K562 (cell line): Measurements from ENCODE around the gene CCDC183. TPM values are rescaled to one million over a fixed set of nuclear protein-coding genes. Genes with fewer than 3 reads are reported as not detected.

Source experiments
- FOXP4 ChIP-seq: sonication (generic); formaldehyde crosslinking; IDR thresholded peaks from 2 replicates; pipeline ENCODE4 v1.8.0; 2022; ENCODE audit warnings: mild to moderate bottlenecking, missing genetic modification reagents, borderline replicate concordance
- L3MBTL2 ChIP-seq: fragments of 450-650 bp; IDR thresholded peaks from 2 replicates; pipeline ENCODE4 v1.6.1; 2016; ENCODE audit warnings: mild to moderate bottlenecking, moderate library complexity
- POLR2G ChIP-seq: fragments of 200-400 bp; formaldehyde crosslinking; IDR thresholded peaks from 2 replicates; pipeline ENCODE4 v1.6.1; 2017; ENCODE audit warnings: low read depth, mild to moderate bottlenecking, antibody characterized with exemption, low read length, moderate library complexity
- RBFOX2 ChIP-seq: fragments of 200-400 bp; formaldehyde crosslinking; IDR thresholded peaks from 2 replicates; pipeline ENCODE4 v1.6.1; 2017; ENCODE audit warnings: low read depth, mild to moderate bottlenecking, low read length, moderate library complexity
- UBTF ChIP-seq, 2 experiments: IDR thresholded peaks; 2 replicates each; pipeline ENCODE4 v1.6.1; 2012; ENCODE audit warnings: improper control_type of control experiment in 2 of 2, low read depth in 2 of 2, low read length in 2 of 2, borderline replicate concordance in 1 of 2
- ZNF592 ChIP-seq: fragments of 450-650 bp; IDR thresholded peaks from 2 replicates; pipeline ENCODE4 v1.6.1; 2017; ENCODE audit warnings: antibody characterized with exemption, mild to moderate bottlenecking
- polyA plus RNA-seq, 8 experiments: library from polyadenylated mRNA; depleted of rRNA in 4 of 8; stranded (reverse) in 5 of 8; unstranded in 3 of 8; fragments of >200 nt; fragmentation: Nextera tagmentation in 2 of 8; fragmentation: Illumina TruSeq in 1 of 8; extraction: Ambion mirVana in 2 of 8; extraction: Trizol in 1 of 8; gene quantifications; 2 replicates each; pipeline versions ENCODE4 v1.2.1 to v1.2.3, GENCODE V29; 2011 to 2014; ENCODE audit warnings: inconsistent platforms in 1 of 8, missing spikeins in 1 of 8
- total RNA-seq, 7 experiments: library from RNA; depleted of rRNA in 6 of 7; stranded (reverse); fragments of >200 nt in 6 of 7; fragmentation: Illumina TruSeq in 2 of 7; extraction: Trizol in 2 of 7; gene quantifications; 2 replicates each; pipeline versions ENCODE4 v1.2.1 to v1.2.3, GENCODE V29; 2011 to 2021; ENCODE audit warnings: low replicate concordance in 1 of 7

Gene CCDC183
- total and polyA plus RNA-seq, 9 of the 15 experiments (the other 6 are each of a cell fraction or from before 2014, with no cell fraction given), result 0.21 to 0.60 (median 0.29) TPM; not detected in 4

- TF ChIP-seq UBTF (IDR thresholded peaks at IDR 0.05; ENCODE audit: borderline replicate concordance in 1 of 2, low read depth in 2 of 2, low read length in 2 of 2) (peak in 1 of 2 experiments; percentile 49; a peak in 1 of 4 replicates), L3MBTL2 (peak; percentile 49), POLR2G (peak; percentile 74), ZNF592 (0 out of 2 replicates have a peak, but pooled peaks have one; percentile 13), RBFOX2 (peak; percentile 74), FOXP4 (CRISPR knock-in tag) (no peak)
Observed at GRCh38 chr9:136808075-136808805, 12.1 kb downstream of the CCDC183 start (continued).
